Measurements from ENCODE around the gene TBC1D1.

TBC1D1 gene

GRCh38 chr4:38144031-38144430, 253.1 kb downstream of the TBC1D1 start:
- Histone ChIP-seq H3K4me1 (ENCODE audit: insufficient read depth, low read length, severe bottlenecking) (no peaks in the 10 kb centered on the region), H3K27me3 (ENCODE audit: insufficient read depth, low read length) (no peaks in the 10 kb centered on the region), H4K20me1 (ENCODE audit: insufficient read depth, low read length) (no peaks in the 10 kb centered on the region), H3K4me2 (ENCODE audit: low read length) (no peak overlapping the region), H3K36me3 (ENCODE audit: insufficient read depth, low read length) (peaks cover 36% of the 10 kb centered on the region), H3K9ac (ENCODE audit: low read length) (no peak overlapping the region), H3K79me2 (ENCODE audit: insufficient read depth, low read length) (no peaks in the 10 kb centered on the region), H3K9me2 (ENCODE audit: low read depth, low read length) (no peaks in the 10 kb centered on the region), H3F3A (ENCODE audit: insufficient read depth, low read length) (no peaks in the 10 kb centered on the region), H3K9me3 (ENCODE audit: low read length) (no peaks in the 10 kb centered on the region), H3K4me3 (ENCODE audit: low read depth, low read length, poor library complexity, severe bottlenecking) (no peak overlapping the region), H2AFZ (ENCODE audit: low read length) (no peak overlapping the region), H3K27ac (ENCODE audit: low read depth, low read length, poor library complexity, severe bottlenecking) (no peak overlapping the region)
- TF ChIP-seq, protein P1, sequence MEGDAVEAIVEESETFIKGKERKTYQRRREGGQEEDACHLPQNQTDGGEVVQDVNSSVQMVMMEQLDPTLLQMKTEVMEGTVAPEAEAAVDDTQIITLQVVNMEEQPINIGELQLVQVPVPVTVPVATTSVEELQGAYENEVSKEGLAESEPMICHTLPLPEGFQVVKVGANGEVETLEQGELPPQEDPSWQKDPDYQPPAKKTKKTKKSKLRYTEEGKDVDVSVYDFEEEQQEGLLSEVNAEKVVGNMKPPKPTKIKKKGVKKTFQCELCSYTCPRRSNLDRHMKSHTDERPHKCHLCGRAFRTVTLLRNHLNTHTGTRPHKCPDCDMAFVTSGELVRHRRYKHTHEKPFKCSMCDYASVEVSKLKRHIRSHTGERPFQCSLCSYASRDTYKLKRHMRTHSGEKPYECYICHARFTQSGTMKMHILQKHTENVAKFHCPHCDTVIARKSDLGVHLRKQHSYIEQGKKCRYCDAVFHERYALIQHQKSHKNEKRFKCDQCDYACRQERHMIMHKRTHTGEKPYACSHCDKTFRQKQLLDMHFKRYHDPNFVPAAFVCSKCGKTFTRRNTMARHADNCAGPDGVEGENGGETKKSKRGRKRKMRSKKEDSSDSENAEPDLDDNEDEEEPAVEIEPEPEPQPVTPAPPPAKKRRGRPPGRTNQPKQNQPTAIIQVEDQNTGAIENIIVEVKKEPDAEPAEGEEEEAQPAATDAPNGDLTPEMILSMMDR (IDR thresholded peaks at IDR 0.05; ENCODE audit: low read length) = no peak
- no peak for TF ChIP-seq EZH2 (IDR thresholded peaks at IDR 0.05; ENCODE audit: borderline replicate concordance, low read length)

DNA sequence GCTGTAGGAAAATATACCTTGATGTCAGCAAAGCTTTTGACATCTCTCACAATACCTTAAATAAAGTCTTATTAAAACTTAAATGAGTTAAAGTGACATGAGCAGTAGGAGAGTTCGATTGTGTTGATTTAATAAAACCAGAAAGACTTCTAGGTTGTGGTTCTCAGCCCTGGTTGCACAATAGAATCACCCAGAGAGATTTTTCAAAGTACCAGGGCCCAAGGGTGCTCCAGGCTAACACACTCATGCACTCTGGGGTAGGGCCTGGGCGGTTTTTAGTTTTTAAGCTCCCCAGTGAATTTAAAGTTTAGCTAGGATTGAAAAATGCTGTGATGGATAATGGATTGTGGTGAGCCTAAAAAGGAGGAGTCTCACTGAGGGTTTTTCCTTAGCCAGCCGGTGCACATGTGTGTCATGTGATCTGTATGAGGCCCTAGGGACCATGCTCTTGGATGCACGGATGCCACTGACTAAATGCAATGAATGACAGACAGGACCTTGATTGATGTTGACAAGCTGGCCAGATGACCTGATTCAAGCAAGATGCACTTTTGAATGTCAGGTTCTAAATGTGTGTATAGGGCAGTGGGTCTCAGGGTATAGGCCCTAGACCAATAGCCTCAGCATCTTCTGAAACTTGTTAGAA, 254.3 kb downstream of the TBC1D1 start:
- Histone ChIP-seq H3K4me2 (ENCODE audit: low read length) (no peak overlapping the region), H3K9ac (ENCODE audit: low read length) (no peak overlapping the region), H3K4me1 (ENCODE audit: insufficient read depth, low read length, severe bottlenecking) (no peaks in the 10 kb centered on the region), H3K9me2 (ENCODE audit: low read depth, low read length) (no peaks in the 10 kb centered on the region), H3F3A (ENCODE audit: insufficient read depth, low read length) (no peaks in the 10 kb centered on the region), H3K4me3 (ENCODE audit: low read depth, low read length, poor library complexity, severe bottlenecking) (no peak overlapping the region), H3K79me2 (ENCODE audit: insufficient read depth, low read length) (no peaks in the 10 kb centered on the region), H3K27me3 (ENCODE audit: insufficient read depth, low read length) (no peaks in the 10 kb centered on the region), H2AFZ (ENCODE audit: low read length) (no peak overlapping the region), H4K20me1 (ENCODE audit: insufficient read depth, low read length) (no peaks in the 10 kb centered on the region), H3K9me3 (ENCODE audit: low read length) (no peaks in the 10 kb centered on the region), H3K27ac (ENCODE audit: low read depth, low read length, poor library complexity, severe bottlenecking) (no peak overlapping the region), H3K36me3 (ENCODE audit: insufficient read depth, low read length) (peaks cover 25% of the 10 kb centered on the region)
- TF ChIP-seq EZH2 (IDR thresholded peaks at IDR 0.05; ENCODE audit: borderline replicate concordance, low read length) = no peak
- TF ChIP-seq, protein P1 (IDR thresholded peaks at IDR 0.05; ENCODE audit: low read length) = no peak

- Histone ChIP-seq H3K4me1 (ENCODE audit: insufficient read depth, low read length, severe bottlenecking) (no peaks in the 10 kb centered on the region), H3K4me2 (ENCODE audit: low read length) (no peak overlapping the region), H3K9me2 (ENCODE audit: low read depth, low read length) (no peaks in the 10 kb centered on the region), H3F3A (ENCODE audit: insufficient read depth, low read length) (no peaks in the 10 kb centered on the region), H3K9ac (ENCODE audit: low read length) (no peak overlapping the region), H3K27ac (ENCODE audit: low read depth, low read length, poor library complexity, severe bottlenecking) (no peak overlapping the region), H3K79me2 (ENCODE audit: insufficient read depth, low read length) (no peaks in the 10 kb centered on the region), H3K27me3 (ENCODE audit: insufficient read depth, low read length) (no peaks in the 10 kb centered on the region), H3K4me3 (ENCODE audit: low read depth, low read length, poor library complexity, severe bottlenecking) (no peak overlapping the region), H3K36me3 (ENCODE audit: insufficient read depth, low read length) (peaks cover 19% of the 10 kb centered on the region), H4K20me1 (ENCODE audit: insufficient read depth, low read length) (no peaks in the 10 kb centered on the region), H3K9me3 (ENCODE audit: low read length) (no peaks in the 10 kb centered on the region), H2AFZ (ENCODE audit: low read length) (no peak overlapping the region)
- no peak for TF ChIP-seq EZH2 (IDR thresholded peaks at IDR 0.05; ENCODE audit: borderline replicate concordance, low read length)
- TF ChIP-seq, protein P1 (IDR thresholded peaks at IDR 0.05; ENCODE audit: low read length) = no peak
Observed at GRCh38 chr4:38145741-38146140, 254.9 kb downstream of the TBC1D1 start.
